ENCODE data around the gene ZFP92. TPM values are rescaled to one million over a fixed set of nuclear protein-coding genes. Genes with fewer than 3 reads are reported as not detected.
"Not testable (repeated sequence)": the region's sequence is repeated elsewhere in the genome, so short reads cannot be mapped to it uniquely, and the experiment has no call there.

Gene ZFP92
- total and polyA plus RNA-seq, 3 donors from 2014 or later = 2.1 to 3.4 (median 2.2) TPM

- Histone ChIP-seq H3K27ac (no peak overlapping the region), H3K4me3 (no peak overlapping the region), H3K9me3 (no peaks in the 10 kb centered on the region), H3K4me1 (no peaks in the 10 kb centered on the region), H3K36me3 (ENCODE audit: low read depth, missing control alignments) (no peaks in the 10 kb centered on the region), H3K27me3 (no peaks in the 10 kb centered on the region)
- TF ChIP-seq, protein P1, sequence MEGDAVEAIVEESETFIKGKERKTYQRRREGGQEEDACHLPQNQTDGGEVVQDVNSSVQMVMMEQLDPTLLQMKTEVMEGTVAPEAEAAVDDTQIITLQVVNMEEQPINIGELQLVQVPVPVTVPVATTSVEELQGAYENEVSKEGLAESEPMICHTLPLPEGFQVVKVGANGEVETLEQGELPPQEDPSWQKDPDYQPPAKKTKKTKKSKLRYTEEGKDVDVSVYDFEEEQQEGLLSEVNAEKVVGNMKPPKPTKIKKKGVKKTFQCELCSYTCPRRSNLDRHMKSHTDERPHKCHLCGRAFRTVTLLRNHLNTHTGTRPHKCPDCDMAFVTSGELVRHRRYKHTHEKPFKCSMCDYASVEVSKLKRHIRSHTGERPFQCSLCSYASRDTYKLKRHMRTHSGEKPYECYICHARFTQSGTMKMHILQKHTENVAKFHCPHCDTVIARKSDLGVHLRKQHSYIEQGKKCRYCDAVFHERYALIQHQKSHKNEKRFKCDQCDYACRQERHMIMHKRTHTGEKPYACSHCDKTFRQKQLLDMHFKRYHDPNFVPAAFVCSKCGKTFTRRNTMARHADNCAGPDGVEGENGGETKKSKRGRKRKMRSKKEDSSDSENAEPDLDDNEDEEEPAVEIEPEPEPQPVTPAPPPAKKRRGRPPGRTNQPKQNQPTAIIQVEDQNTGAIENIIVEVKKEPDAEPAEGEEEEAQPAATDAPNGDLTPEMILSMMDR (IDR thresholded peaks at IDR 0.05) = no peak
- no peak for TF ChIP-seq POLR2A (IDR thresholded peaks at IDR 0.05)
- 89 to 93% methylated on average over 3 to 6 of the region's 14 CpGs for WGBS, 2 donors
- DNase-seq = no peak
- intact Hi-C loops (cut with DNase I; ENCODE audit: low total_unique reads) = no loop called here
Observed at GRCh38 chrX:153388722-153389459, 22.4 kb upstream of the ZFP92 start.

- 58 to 71% methylated on average over 4 to 6 of the region's 6 CpGs for WGBS, 2 donors
- H3K4me3 ChIP-seq; H3K4me1 ChIP-seq; DNase-seq; H3K36me3 ChIP-seq (ENCODE audit: low read depth, missing control alignments); intact Hi-C loops (cut with DNase I; ENCODE audit: low total_unique reads); H3K9me3 ChIP-seq; H3K27me3 ChIP-seq; H3K27ac ChIP-seq: not testable (repeated sequence)
Observed at GRCh38 chrX:153389460-153389768, 21.9 kb upstream of the ZFP92 start.

DNA sequence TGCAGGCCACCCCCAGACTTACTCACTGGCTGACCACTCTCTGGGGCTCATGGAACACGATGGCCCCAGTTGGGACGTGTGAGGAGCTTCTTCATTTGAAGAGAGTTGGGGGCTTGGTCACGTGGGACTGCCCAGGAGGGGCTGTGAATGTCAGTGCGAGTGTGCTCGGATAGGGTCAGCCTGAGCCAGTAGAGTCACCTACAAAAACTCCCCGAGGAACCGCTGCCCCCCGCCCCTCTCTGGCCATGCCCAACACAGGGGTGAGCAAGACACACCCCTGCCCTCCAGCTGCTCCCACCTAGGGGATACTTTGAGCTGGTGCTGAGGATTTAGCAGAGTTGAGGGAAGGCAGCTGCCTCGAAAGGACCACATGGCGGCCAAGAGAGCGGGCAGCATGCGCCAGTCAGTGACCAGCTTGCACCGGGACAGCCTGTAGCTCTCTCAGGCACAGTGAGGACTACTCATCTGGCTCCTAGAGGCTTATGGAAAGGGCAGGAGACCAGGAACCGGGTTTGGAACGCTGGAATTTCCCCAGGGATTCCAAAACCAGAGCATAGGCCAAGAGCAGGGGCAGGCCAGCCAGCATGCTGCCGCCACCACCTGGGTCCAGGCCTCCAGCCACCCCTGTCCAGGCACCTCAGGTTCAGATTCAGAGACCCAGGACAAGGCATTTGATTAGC lies 18.5 kb upstream of the ZFP92 start:
- no peaks in the 10 kb centered on the region for H3K36me3 ChIP-seq (ENCODE audit: low read depth, missing control alignments)
- WGBS, 2 donors = 87 to 93% methylated on average over 3 to 13 of the region's 16 CpGs
- TF ChIP-seq, protein P1 (IDR thresholded peaks at IDR 0.05) = no peak
- TF ChIP-seq POLR2A (IDR thresholded peaks at IDR 0.05) = no peak
- no peak for DNase-seq
- no peak overlapping the region for H3K27ac ChIP-seq
- no peaks in the 10 kb centered on the region for H3K27me3 ChIP-seq
- H3K4me1 ChIP-seq = no peaks in the 10 kb centered on the region
- H3K4me3 ChIP-seq = no peak overlapping the region
- no peaks in the 10 kb centered on the region for H3K9me3 ChIP-seq
- intact Hi-C loops (cut with DNase I; ENCODE audit: low total_unique reads) = no loop called here

- no peak overlapping the region for H3K4me3 ChIP-seq
- TF ChIP-seq, protein P1 (IDR thresholded peaks at IDR 0.05) = no peak
- no peak for TF ChIP-seq POLR2A (IDR thresholded peaks at IDR 0.05)
- H3K36me3 ChIP-seq (ENCODE audit: low read depth, missing control alignments) = no peaks in the 10 kb centered on the region
- no peak for DNase-seq
- H3K4me1 ChIP-seq = no peaks in the 10 kb centered on the region
- intact Hi-C loops (cut with DNase I; ENCODE audit: low total_unique reads) = no loop called here
- no peaks in the 10 kb centered on the region for H3K9me3 ChIP-seq
- WGBS, 2 donors = 52 to 57% methylated on average over 13 of the region's 13 CpGs
- H3K27me3 ChIP-seq = no peaks in the 10 kb centered on the region
- H3K27ac ChIP-seq = no peak overlapping the region
Observed at GRCh38 chrX:153394612-153395011, 16.7 kb upstream of the ZFP92 start.

DNA sequence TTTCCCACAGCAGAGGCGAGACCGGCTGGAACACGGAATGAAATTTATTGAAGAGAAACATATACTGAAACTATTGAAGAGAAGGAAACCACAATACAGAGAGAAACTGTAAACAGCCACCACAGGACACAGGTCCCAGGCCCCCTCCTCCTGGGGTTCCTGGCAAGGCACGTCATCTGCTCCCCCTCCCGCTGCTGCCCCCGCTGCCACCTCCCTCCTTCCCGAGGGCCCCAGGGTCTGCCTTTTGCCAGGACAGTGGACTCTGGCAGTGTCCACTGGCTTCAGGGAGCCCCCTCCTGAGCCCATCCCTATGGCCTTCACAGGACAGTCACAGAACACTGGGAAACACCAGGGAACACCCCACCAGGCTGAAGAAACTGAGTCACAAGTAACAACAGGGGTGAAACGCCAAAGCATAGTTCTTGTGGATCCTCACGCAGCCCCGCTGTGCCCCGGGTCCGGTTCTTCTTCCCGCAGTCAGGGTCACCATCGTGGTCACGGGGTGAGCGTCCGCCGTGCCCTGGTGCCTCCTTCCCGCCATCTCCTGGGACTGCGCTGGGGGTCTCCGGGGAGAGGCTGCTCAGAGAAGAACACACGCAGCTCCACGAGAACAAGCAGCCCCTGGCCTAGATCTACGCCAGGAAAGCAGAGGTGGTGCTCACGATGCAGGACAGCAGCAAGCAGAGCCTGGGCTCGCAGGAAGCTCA lies 15.5 kb upstream of the ZFP92 start:
- Histone ChIP-seq H3K36me3 (ENCODE audit: low read depth, missing control alignments) (no peaks in the 10 kb centered on the region), H3K27ac (no peak overlapping the region), H3K4me3 (no peak overlapping the region), H3K27me3 (no peaks in the 10 kb centered on the region), H3K4me1 (no peaks in the 10 kb centered on the region), H3K9me3 (no peaks in the 10 kb centered on the region)
- intact Hi-C loops (cut with DNase I; ENCODE audit: low total_unique reads) = no loop called here
- TF ChIP-seq POLR2A (IDR thresholded peaks at IDR 0.05) = no peak
- TF ChIP-seq, protein P1 (IDR thresholded peaks at IDR 0.05) = no peak
- no peak for DNase-seq
- 92% methylated on average over 3 to 24 of the region's 26 CpGs for WGBS, 2 donors

Measured in testis (tissue), 3 donors.